Activated CD8-positive, alpha-beta memory T cell treated with anti-CD3 and anti-CD28 coated beads, Interleukin-2, amount 50 U/mL, for 1 hour (primary cell): ENCODE results near the gene MGAT5.

ENCODE experiments used
- DNase-seq: peaks from one replicate; pipeline ENCODE4 v3.0.0-alpha.2; 2020; ENCODE audit errors: extremely low read depth

Gene MGAT5

GRCh38 chr2:134335601-134336000 lies 81.7 kb downstream of the MGAT5 start:
- DNase-seq, result no peak

- DNase-seq, result no peak
These were observed 82.5 kb downstream of the MGAT5 start for GRCh38 chr2:134336352-134336751.

- no peak for DNase-seq
These were observed 83.0 kb downstream of the MGAT5 start for GRCh38 chr2:134336921-134337320.

- DNase-seq, result no peak
These were observed 83.8 kb downstream of the MGAT5 start for GRCh38 chr2:134337631-134338030.

GRCh38 chr2:134338208-134338607 lies 84.3 kb downstream of the MGAT5 start:
- DNase-seq, result no peak

GRCh38 chr2:134341476-134341875 lies 87.6 kb downstream of the MGAT5 start:
- DNase-seq, result no peak

- DNase-seq, result no peak
These were observed 91.3 kb downstream of the MGAT5 start for GRCh38 chr2:134344954-134345697.

GRCh38 chr2:134346141-134346540 lies 92.3 kb downstream of the MGAT5 start:
- no peak for DNase-seq

- no peak for DNase-seq
These were observed 93.9 kb downstream of the MGAT5 start for GRCh38 chr2:134347756-134348155.

GRCh38 chr2:134348239-134348638 lies 94.4 kb downstream of the MGAT5 start:
- DNase-seq, result no peak

GRCh38 chr2:134348760-134349159 lies 94.9 kb downstream of the MGAT5 start:
- no peak for DNase-seq

- DNase-seq, result no peak
These were observed 97.1 kb downstream of the MGAT5 start for GRCh38 chr2:134351016-134351415.

GRCh38 chr2:134351899-134352298 lies 98.0 kb downstream of the MGAT5 start:
- DNase-seq, result no peak

GRCh38 chr2:134352844-134353243 lies 99.0 kb downstream of the MGAT5 start:
- DNase-seq, result no peak

GRCh38 chr2:134354611-134355010 lies 100.7 kb downstream of the MGAT5 start:
- DNase-seq, result no peak

GRCh38 chr2:134357814-134358213 lies 103.9 kb downstream of the MGAT5 start:
- DNase-seq, result no peak

GRCh38 chr2:134359367-134360081 lies 105.7 kb downstream of the MGAT5 start:
- DNase-seq, result no peak

- DNase-seq, result no peak
These were observed 107.0 kb downstream of the MGAT5 start for GRCh38 chr2:134360745-134361487.

- DNase-seq, result no peak
These were observed 107.8 kb downstream of the MGAT5 start for GRCh38 chr2:134361648-134362047.

- no peak for DNase-seq
These were observed 108.3 kb downstream of the MGAT5 start for GRCh38 chr2:134362152-134362668.

GRCh38 chr2:134362740-134363139 lies 108.9 kb downstream of the MGAT5 start:
- DNase-seq, result no peak

- DNase-seq, result no peak
These were observed 111.5 kb downstream of the MGAT5 start for GRCh38 chr2:134365356-134365755.
